ENCODE results near the gene UBE2S. TPM values are rescaled to one million over a fixed set of nuclear protein-coding genes. Genes with fewer than 3 reads are reported as not detected.

Gene UBE2S
- total RNA-seq, 6 experiments from 2014 or later = 181 to 356 (median 309) TPM

GRCh38 chr19:55382522-55383054, 25.0 kb downstream of the UBE2S start:
- Mint-ChIP-seq H3K9me3 (peaks cover 7% of the 10 kb centered on the region), H3K27me3 (ENCODE audit: insufficient read depth) (peaks cover 8% of the 10 kb centered on the region), H3K4me3 (peak overlapping the region; percentile 74), H3K4me1 (ENCODE audit: low read depth) (peaks cover 12% of the 10 kb centered on the region), H3K36me3 (ENCODE audit: low read depth) (peaks cover 20% of the 10 kb centered on the region), H3K27ac (no peak overlapping the region)
- no peak for TF ChIP-seq CTCF (IDR thresholded peaks at IDR 0.05)
- DNase-seq = no peak

GRCh38 chr19:55382013-55382412, 25.6 kb downstream of the UBE2S start:
- peaks cover 7% of the 10 kb centered on the region for H3K9me3 Mint-ChIP-seq
- peaks cover 8% of the 10 kb centered on the region for H3K4me1 Mint-ChIP-seq (ENCODE audit: low read depth)
- H3K27ac Mint-ChIP-seq = no peak overlapping the region
- peaks cover 14% of the 10 kb centered on the region for H3K36me3 Mint-ChIP-seq (ENCODE audit: low read depth)
- DNase-seq = no peak
- H3K4me3 Mint-ChIP-seq = no peak overlapping the region
- H3K27me3 Mint-ChIP-seq (ENCODE audit: insufficient read depth) = peaks cover 8% of the 10 kb centered on the region
- no peak for TF ChIP-seq CTCF (IDR thresholded peaks at IDR 0.05)

- no peak overlapping the region for H3K4me3 Mint-ChIP-seq
- no peak for TF ChIP-seq CTCF (IDR thresholded peaks at IDR 0.05)
- no peak for DNase-seq
- no peaks in the 10 kb centered on the region for H3K9me3 Mint-ChIP-seq
- no peaks in the 10 kb centered on the region for H3K36me3 Mint-ChIP-seq (ENCODE audit: low read depth)
- H3K27me3 Mint-ChIP-seq (ENCODE audit: insufficient read depth) = no peaks in the 10 kb centered on the region
- peaks cover under 1% of the 10 kb centered on the region; the same call in 1 of the 2 replicates for H3K4me1 Mint-ChIP-seq (ENCODE audit: low read depth)
- no peak overlapping the region for H3K27ac Mint-ChIP-seq
Observed at GRCh38 chr19:55379174-55379573, 28.4 kb downstream of the UBE2S start.

GRCh38 chr19:55377356-55378131, 30.0 kb downstream of the UBE2S start:
- no peak for TF ChIP-seq CTCF (IDR thresholded peaks at IDR 0.05)
- H3K27ac Mint-ChIP-seq = no peak overlapping the region
- H3K4me1 Mint-ChIP-seq (ENCODE audit: low read depth) = peaks cover 9% of the 10 kb centered on the region
- DNase-seq = no peak
- no peak overlapping the region for H3K4me3 Mint-ChIP-seq
- H3K9me3 Mint-ChIP-seq = no peaks in the 10 kb centered on the region
- H3K27me3 Mint-ChIP-seq (ENCODE audit: insufficient read depth) = no peaks in the 10 kb centered on the region
- no peaks in the 10 kb centered on the region for H3K36me3 Mint-ChIP-seq (ENCODE audit: low read depth)

GRCh38 chr19:55376241-55376933, 31.2 kb downstream of the UBE2S start, which contains the start of gene TMEM190:
TMEM190 (plus strand) TSS chr19:55376826; CDS start chr19:55376854, 28 bp downstream.
- Mint-ChIP-seq H3K27me3 (ENCODE audit: insufficient read depth) (no peaks in the 10 kb centered on the region), H3K27ac (no peak within 1 kb of the TSS; the same call in 1 of the 2 replicates), H3K4me1 (ENCODE audit: low read depth) (peaks cover 18% of the 10 kb centered on the region), H3K9me3 (no peaks in the 10 kb centered on the region), H3K4me3 (no peak within 1 kb of the TSS), H3K36me3 (ENCODE audit: low read depth) (no peaks in the 10 kb centered on the region)
- no peak for DNase-seq
- no peak for TF ChIP-seq CTCF (IDR thresholded peaks at IDR 0.05)
